GM18505 (cell line): ENCODE results near the gene CDK5.

ENCODE experiments used
- ATAC-seq: cut with Tn5 transposase; IDR thresholded peaks from one replicate; pipeline ENCODE4 v1.9.1; 2021; ENCODE audit not compliant: unreplicated experiment
- POLR2A ChIP-seq: IDR thresholded peaks from 4 replicates; pipeline ENCODE4 v1.6.1; 2011; ENCODE audit warnings: borderline replicate concordance; ENCODE audit not compliant: insufficient read depth, insufficient read length; ENCODE audit errors: extremely low read depth

CDK5 gene

GRCh38 chr7:151057506-151057988 is at the start of gene CDK5:
Gene CDK5, minus strand, starts transcription at chr7:151057897. Its CDS starts 49 bp downstream, at chr7:151057848.
- TF ChIP-seq POLR2A = no peak
- ATAC-seq = peak; percentile 10

DNA sequence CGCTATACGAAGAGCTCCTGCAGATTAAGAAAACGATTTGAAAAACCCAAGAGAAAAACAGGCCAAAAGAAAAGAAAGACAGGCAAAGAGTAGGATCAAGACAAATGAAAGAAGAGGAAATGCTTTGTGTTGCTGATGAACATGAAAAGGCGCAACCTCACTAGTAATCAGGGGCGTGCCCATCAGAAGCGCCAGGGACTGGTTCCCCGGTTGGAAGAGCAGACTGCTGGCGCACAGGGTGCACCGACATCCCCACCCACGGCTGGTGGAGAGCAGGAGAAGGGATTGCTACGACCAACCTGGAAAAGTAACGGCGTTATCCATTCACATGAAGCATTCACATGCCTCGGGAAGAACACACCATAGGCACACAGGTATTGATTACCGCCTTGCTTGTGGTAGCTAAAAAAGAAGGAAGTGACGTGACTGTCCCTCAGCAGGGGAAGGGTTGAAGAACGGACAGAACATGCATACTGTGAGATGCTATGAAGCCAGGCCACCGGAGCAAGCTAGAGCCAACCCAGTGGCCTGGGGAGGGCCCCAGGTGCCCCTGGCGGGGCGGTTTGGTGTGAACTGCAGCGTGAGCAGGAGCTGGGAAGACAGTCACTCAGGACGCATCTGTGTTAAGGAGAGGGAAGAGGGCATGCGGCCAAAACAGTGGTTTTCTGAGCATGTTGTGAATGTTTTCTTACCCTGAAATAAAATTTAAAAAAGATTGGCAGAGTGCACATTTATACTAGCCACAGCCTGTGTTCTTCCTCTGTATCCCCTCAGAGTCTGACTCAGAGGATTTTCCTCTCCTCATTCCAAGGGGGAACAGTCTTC is 46.9 kb upstream of the CDK5 start:
- ATAC-seq = no peak
- TF ChIP-seq POLR2A = no peak

GRCh38 chr7:151103973-151104372 is 46.3 kb upstream of the CDK5 start:
- ATAC-seq = no peak
- TF ChIP-seq POLR2A = no peak

DNA sequence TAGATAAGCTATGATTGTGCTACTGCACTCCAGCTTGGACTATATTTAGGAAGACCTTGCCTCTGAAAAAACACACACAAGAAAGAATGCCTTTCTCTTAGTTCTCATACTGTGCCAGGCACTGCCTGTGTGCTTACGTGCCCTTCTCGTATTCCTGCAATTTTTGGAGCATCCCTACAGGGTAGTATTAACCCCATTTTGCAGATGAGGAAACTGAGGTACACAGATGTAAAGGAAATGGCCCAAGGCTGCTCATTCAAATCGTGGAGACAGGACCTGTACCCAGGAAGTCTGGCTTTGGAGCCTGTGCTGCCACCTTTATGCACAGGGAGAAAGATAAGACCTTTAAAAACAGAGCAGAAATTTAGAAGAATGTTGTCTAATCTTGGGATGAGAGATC is 45.3 kb upstream of the CDK5 start:
- ATAC-seq = no peak

GRCh38 chr7:151101621-151102396 is 44.1 kb upstream of the CDK5 start:
- ATAC-seq = no peak
- no peak for TF ChIP-seq POLR2A

More for the DNA sequence above, 45.3 kb upstream of the CDK5 start:
- no peak for TF ChIP-seq POLR2A

- TF ChIP-seq POLR2A = no peak
- no peak for ATAC-seq
These were observed 43.2 kb upstream of the CDK5 start for GRCh38 chr7:151100921-151101320.

DNA sequence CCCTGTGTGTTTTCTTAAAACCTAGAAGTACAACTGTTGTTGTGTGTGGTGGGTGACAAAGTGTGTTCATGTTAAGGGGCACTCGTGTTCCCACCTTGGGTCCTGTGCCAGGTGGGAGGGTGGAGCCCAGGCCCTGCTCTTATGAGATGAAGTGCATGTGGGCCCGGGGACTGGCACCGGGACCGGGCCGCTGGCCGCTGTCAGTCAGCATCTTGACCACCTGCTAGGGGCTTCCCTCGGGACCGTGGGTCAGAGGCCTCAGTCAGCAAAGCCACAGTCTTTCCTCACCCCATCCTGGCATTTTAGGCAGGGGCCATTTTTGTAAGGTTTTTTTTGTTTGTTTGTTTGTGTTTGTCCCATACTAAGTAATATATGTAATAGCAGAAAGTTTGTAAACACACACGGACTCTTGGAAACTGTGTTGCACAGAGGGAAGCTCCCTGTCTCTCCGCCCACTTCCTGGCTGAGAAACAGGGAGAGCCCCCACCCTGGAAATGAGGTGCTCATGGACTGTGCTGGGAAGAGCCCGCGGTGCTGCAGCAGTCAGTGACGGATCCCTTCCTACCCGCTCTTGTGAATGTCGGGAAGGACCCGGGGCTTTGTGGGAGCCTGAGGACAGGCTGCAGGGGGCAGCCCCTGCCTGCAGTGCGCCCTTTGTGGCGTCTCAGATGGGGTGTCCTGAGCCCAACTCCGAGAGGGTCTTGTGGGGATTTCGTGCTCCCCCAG is 42.0 kb upstream of the CDK5 start:
- no peak for ATAC-seq

GRCh38 chr7:151095828-151096475 is 38.3 kb upstream of the CDK5 start:
- ATAC-seq = no peak
- no peak for TF ChIP-seq POLR2A

More for the DNA sequence above, 42.0 kb upstream of the CDK5 start:
- no peak for TF ChIP-seq POLR2A

- TF ChIP-seq POLR2A = no peak
- no peak for ATAC-seq
These were observed 37.6 kb upstream of the CDK5 start for GRCh38 chr7:151095123-151095797.

- no peak for TF ChIP-seq POLR2A
- ATAC-seq = no peak
These were observed 37.0 kb upstream of the CDK5 start for GRCh38 chr7:151094675-151095074.

- TF ChIP-seq POLR2A = no peak
- no peak for ATAC-seq
These were observed 36.1 kb upstream of the CDK5 start for GRCh38 chr7:151093748-151094147.

DNA sequence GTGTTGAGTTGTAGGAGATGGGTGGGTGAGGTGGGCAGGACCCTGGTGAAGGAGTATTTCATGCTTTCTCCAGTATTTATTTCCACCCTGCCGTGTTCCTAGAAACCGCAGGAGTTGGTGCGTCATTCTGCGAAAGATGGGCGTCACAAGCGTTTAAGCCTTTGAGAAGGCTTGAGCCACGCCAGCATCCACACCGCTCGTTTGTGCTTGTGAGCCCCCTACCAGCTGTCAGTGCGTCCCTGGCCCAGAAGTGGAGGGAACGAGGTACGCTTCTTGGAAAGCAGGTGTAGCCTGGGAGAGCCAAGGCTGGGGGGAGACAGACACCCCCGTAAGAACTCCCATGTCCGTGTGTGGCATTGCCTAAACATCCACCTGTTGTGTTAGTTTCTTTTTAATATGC is 34.3 kb upstream of the CDK5 start:
- ATAC-seq = no peak
- TF ChIP-seq POLR2A = no peak

DNA sequence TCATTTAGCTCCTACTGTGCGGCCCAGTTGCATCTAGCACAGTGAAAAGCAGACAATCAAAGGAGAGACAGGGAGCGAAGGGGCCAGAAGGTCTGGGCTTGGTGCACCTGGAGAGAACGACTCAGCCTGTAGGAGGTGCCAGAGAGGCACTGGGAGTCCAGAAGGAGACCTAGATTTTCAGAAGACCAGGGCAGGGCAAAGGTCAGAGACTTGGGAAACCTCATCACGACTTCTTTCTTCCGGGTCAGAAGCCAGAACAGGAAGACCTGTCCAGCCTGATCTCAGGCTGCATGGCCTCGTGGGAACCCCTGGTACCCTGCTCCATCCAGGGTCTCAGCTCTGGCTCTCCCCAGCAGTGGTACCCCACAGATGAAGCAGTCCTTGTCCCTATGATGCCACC is 33.7 kb upstream of the CDK5 start:
- TF ChIP-seq POLR2A = no peak
- no peak for ATAC-seq

DNA sequence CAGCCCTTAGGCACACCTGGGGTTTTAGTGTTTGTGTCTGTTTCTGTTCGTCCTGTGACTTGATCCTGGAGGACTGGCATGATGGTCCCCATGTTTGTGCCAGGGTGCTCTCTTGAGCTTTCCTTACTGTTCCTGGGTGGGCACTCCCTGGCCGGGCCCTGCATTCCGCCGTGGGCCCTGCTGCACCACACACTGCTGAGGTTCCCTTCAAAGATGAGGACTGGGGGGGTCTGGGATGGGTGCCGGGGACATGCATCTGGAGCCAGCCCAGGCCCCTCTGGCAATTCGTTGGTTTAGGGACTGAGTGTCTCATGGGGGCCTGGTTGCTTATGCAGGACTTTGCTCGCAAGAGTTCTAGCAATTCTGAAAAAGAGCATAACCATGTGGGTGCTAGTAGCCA is 33.3 kb upstream of the CDK5 start:
- TF ChIP-seq POLR2A = no peak
- ATAC-seq = no peak
